Eye (tissue), 1 donor: Measurements from ENCODE around the gene CEP112.

Experiments
- DNase-seq: peaks from one replicate; pipeline ENCODE4 v3.0.0-alpha.2; 2015

The CEP112 gene

DNA sequence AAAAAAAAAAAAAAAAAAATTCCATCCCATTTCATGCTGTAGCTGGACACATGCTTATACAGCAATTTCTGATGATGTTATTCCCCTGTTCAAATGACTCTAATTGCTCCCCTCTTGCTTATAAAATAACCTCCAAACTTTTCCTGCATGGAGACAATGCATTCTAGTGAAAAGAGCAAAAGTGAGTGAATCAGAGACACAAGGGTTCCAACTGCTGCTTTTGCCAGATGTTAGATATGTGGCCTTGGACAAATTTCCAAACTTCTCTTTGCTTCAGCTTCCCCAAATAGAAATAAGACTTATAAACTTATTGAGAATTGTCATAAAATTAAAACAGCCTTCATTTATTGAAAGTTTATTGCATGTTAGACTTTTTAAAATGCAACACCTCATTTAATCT lies 565.5 kb downstream of the CEP112 start:
- DNase-seq, result no peak

DNA sequence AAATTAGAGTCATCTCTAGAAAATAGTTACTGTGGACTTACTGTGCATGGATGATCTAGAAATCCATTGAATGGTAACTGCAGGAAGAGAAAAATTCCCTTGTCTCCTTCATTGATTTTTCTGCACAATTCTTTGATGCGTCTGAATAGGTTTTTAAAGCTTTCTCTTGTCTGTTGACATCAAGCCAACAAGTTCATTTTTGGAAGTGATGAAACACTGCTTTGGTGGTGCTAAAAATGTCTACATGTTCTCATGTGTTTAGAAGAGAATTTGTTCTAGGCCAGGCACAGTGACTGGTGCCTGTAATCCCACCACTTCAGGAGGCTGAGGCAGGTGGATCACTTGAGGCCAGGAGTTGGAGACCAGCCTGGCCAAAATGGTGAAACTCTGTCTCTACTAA lies 573.4 kb downstream of the CEP112 start:
- no peak for DNase-seq

DNA sequence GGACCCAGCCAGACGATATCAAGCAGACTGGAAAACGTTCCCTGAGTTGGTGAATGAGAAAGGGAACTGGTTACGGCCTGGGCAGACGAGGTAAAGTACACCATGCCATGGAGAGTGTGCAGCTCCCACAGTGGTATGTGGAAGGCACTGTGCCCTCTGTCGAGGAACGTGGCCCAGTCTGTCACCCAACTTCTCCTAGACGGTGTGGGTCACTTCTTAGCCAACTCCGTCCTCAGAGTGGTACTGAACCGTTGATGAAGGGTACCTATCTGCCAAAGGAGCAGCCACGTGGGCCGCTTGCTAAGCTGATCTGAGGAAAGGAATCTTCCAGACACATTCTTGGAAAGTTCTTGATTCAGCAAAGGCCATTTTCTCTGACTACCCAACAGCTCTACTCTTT lies 574.4 kb downstream of the CEP112 start:
- DNase-seq, result no peak

DNA sequence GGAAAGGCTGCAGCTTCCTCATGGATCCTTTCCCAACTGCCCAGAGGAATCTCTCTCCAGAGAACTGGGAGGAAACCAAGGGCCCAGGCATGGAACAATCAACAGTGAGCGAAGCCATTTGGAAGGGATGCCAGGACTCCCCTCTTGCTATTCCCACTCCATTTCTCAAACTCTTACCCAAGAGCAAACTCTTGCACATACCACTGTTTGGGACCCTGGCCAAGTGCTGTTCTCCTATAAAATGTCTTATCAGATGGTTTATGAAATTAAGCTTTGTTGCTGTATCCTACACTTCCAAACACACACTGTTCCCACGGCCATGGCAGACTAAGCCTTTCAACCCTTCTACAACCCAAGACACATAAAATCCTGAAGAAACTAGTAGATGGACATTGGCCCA lies 582.2 kb downstream of the CEP112 start:
- no peak for DNase-seq

DNA sequence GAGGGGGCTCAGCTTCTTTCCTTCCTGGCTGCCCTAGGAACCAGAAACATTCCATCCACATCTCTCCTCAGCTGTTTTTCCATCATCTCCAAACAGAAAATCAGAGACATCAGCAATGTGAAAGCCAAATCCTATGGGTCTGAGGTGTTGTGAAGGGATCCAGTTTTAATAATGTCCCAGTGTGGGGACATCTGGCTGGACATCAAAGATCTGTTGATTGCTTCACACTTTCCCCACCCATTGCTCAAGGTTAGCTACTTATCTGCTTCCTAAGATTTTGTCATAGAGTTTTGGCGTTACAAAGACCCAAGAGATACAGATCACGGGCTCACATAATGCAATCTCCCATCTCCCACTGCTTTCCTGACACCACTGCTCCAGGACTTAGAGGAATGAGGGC lies 582.6 kb downstream of the CEP112 start:
- no peak for DNase-seq

DNA sequence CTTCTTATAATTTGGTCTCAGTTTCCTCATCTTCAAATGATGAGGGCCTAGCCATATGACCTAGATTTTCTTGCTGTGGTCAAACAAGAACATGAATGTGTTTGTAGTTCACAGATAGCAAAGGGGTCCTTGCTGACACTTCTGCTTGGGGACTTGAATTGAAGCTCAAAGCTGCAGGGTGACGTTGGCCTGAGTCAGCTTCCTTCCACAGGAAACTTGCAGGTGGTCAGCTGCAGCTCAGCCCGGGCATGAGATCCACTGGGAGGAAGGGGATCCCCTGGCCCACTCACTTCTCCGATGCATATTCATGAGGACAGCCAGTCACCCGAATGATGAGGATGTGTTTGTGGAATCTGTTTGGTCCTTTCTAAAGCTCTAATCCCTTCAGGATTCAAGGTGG lies 587.9 kb downstream of the CEP112 start:
- DNase-seq, result no peak

DNA sequence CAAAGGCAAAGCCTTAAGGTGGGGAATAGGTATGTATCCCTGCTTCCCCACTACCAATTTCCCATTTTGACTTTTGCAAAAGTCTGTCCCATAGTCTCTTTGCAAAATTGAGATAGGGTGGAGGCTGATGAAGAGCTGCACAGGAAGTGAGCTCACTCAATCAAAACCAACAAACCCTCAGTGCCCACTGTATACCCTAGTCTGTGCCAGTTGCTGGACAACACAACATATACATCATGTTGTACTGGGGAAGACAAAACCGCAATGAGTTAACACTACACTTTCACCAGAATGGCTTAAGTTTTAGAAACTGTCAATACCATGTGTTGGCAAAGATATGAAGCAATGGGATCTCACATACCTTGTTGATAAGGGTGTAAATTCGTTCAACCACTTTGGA lies 590.1 kb downstream of the CEP112 start:
- DNase-seq, result no peak

DNA sequence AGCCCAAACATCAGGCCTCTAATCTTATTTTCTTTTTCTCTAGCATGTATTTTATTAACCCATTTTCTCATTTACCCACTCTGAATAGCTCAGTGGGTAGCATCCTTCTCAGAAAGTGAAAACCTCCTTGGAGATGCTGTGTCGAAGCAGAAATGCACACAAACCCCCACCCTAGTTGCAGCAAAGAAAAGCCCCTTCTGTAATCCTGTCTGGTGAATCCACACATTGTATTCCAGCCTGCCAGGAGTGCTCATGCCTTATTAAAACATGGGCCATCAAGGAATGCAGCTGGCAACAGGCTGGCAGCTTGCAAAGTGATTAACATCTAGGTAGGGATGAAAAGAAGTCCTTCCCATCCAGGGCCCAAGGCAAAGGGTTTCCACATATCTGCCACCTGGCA lies 590.8 kb downstream of the CEP112 start:
- DNase-seq, result no peak

DNA sequence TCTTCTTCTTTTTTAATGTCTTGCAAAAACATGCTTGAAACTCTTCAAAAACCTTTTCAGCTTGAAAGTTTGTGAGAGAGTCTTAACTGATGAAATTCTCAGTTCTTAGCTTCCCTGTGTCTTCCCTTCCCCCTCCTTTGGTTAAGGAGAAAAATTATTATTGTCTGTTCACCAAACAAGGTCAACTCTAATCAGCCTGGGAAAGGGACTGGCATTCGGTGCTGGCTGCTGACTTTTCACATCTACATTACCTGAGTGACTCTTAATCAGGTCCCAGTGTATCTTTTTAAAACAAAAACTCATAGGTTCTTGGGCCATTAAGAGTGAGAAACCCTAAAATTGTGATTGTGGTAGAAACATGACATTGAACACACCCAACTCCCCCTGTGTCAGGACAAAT lies 591.4 kb downstream of the CEP112 start:
- DNase-seq, result no peak

DNA sequence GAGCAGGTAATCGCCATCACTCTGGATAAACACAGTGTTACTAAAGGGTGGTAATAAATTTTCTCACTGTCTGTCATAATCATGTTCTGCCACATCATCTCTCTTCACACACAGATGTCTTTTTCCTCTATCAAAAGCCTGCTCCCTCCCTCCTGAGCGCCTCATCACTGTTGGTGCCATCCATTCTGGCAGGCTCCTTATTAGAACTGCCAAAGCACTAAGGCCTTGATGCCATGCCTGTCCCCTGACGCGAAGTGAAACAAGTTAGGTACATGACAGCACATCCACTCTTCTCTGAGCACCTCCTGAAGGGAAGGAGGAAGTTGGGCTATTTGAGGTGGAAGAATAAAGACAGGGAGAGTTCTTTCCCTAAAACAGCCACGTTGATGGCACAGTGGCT lies 592.3 kb downstream of the CEP112 start:
- no peak for DNase-seq

DNA sequence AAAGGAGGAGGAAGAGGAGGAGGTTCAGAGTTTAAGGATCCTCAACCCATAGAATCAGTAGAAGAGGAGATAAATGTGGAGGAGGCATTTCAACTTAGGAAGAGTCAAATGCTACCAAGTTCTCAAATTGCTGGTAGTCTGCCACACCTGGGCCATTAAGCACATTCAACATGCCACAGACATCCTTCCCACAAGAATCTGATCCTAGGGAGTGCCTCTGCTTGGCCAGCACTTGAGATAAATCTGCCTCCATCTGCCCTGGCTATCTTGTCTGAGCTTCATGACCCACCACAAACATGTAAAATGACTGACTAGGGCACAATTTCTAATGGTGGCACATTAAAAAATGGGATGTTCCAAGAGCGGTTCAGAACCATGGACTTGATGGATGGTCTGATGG lies 593.2 kb downstream of the CEP112 start:
- no peak for DNase-seq

DNA sequence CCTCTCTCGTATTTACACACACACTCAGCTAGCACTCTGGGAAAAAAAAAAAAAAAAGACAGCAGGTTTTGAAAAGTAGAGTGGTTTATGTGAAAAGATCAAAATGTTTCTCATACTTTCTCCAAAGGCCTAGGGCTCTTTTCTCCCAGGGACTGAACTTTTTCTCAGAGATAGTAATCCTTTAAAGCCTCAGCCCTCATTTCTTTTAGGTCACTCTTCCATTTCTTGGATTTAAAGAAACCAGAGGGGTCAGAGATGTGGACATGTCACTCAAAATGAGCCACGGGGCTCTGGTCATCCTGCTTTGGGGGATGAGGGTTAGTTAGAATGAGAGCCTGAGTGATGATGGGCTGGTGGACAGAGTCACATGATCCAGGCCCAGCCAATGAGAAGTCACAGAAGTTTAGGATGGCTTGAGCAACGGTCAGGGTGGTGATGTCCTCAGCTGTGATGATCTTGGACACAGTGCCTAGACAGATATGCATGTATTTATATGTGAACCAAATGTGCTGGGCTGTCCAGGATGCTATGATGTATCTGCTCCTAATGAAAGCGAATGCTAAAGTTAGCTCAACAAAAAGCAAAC lies 596.8 kb downstream of the CEP112 start:
- DNase-seq, result no peak

DNA sequence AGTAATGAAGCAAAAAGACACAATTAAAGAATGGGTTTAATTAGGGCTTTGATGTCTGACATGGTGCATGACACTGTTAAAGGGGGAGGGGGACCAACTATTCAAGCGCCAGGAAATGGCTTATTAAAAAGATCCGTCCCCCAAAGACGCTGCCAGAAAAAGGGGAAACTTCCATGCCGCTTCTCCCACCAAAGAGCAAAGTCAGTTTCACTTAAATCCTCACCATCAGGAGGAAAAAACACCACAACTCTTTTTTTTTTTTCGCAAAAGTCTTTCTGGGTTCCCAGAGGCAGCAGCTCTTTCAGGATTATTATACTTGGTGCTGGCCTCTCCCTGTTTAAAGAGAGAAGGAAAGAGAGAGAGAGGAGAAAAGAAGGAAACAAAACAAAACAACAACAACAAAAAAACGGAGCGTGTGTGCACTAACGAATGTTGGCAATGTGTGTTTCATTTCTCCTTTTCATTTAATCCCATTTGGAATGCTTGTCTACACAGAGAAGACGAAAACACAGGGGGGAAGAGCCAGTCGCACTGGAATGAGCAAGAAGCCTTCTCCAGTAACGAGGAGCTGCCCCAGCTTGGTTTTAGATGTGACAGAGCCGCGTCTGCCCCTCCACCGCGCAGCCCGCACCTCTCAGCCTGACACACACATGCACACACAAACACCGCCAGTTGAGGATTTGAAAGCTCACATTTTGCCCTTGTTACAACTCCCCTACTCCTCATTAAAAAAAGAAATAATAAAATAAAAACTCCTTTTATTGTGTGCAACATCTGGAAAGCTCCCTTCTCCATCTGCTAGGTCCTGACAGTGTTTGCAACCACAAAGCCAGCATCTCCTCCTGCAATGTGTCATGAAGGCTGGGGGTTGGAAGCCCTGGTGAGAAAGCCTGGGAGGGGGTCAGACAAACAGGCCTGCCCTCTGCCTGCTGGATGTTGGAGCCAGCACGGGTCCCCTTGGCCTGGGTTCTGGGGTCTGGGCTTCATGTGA lies 597.8 kb downstream of the CEP112 start:
- DNase-seq, result peak; percentile 65

DNA sequence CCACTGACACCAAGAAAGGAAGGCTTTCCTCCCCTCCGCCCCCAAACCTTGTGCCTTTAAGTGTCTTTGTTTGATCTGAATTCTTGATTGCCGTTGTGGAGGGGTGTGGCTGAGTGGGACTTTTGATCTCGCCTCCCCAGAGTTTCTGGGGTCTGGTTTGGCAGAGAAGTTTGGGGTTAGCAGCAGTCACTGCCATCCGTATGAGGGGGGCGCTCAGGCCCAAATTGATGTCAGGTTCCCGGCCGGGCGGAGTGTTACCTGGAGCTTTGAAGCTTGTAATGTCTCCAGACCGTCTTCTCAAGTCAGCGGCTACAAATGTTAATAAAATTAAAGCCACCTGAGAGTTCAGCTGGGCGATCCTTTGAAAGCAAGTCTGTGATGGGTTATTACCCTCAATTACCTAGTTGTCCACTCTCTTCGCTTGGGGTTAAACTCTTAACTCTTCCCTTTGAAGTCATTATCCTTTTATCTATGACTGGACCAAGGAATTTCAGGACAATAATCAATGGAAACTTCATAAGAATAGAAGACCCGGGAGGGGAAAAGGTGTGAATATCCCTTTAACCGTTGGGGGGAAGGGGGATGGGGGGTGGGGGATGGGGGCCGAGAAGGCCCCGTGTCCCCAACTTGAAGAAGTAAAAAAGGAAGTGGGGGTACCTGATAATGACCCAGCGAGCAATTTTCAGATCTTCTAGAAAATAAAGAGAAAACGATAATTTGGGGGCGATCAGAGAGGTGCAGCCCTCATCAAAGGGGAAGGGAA lies 598.7 kb downstream of the CEP112 start:
- no peak for DNase-seq

DNA sequence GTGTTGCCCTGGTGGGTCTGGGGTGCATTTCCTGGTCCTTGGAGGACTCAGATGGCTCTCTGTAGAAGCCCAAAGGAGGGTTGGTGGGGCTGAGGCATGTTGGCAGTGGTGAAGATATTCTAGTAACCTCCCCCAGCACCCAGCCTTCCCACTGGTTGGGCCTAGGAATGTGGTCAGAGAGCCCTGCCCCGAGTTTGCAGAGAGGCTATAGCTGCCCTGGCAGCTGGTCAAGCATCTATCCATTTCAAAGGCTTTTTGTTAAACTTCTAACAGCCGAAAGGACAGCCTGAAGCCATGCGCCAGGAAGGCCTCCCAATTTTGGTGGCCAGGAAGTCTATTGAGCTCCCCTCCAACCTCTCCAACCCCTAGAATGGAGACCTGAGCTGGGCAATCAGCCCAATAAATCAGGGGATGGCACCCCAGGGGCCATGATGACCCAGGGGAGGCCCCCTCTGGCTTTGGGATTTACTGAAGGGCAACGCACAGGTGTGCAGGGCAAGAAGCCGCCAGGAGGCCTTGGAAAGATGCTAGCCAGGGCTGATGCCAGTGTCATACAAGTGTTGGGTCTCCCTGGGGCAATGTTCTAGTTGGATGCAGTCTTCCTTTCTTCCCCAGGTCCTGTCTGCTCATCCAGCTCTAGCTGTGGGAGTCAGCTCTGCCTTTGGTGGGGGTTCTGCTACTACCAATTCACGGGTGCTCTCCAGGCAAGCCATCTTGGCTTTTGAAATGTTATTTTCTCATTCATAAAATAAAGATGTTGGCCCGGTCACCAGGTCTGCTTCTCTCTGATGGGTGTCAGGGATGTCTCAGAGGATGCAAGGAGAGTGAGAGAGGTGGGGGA lies 599.6 kb downstream of the CEP112 start:
- no peak for DNase-seq

DNA sequence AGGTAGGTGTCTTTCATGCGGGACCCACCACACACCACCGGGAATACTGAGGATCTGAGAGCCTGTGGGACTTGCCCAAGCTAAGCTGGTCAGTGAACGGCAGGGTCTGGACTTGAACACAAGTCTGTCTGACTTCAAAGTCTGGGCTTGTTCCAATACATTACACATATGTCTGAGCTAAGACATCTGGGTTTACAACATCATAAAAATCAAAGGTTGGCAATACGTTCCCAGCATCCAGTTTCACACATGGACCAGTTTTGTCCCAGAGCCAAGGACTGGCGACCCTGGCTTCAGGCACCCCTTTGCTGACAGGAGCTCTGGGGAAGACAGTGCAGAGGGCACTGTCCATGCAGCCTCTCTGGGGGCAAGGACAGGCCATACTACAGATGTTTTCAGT lies 602.6 kb downstream of the CEP112 start:
- no peak for DNase-seq

DNA sequence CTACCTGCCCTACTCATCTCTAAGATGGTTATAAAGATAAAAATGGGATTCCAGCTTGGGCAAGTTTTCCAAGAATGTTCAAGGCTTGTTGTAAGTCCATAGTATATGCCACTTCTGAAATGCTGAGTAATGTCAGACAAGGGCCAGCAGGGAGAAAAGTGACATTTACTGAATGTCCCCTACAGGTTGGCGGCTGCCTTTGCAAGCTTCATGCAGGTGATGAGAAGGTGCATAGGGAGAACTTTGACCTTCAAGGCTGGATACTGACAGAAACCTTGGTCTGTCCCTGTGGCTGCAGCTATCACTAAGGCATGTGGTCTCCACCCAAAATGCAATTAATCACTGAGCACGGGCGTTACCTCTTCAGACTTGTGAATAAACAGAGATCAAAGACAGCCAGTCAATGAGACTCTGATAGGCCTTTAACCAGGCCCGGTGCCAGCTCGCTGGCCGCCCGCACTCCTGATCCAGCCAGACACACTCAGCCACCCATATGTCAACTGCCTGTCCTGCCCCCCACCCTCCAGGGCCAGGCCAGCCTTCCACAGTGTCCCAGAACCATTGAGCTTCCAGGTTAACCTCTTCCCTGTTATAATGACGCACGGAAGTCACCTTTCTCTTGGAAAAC lies 603.6 kb downstream of the CEP112 start:
- no peak for DNase-seq

DNA sequence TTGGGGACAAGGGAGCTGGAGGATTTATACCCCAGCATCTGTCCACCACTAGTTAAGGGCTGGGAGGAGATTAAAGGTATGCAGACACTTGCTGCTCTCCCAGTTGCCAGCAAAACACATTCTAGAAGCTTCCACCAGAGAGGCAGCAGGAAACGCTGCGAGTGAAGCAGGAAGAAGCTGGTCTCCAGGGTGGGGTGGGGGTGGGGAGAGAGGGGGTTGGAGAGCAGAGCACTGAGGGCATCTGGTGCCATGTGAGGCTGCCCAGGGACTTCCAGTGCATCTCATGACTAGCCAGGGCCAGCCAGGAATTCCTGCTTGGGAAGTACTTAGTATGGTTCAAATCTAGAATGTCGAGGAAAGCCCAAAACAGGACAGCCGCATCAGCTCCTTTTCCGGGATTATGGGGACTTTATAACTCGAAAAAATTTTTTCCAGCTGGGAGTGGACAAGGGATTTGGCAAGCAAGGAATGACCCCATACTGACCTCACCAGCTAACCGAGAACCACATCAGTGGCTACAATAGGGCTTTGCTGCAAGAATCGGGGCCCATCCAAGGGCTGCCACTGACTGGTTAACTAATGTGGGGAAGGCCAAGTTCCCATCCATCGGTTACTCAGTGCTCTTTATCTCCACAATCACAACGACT lies 604.3 kb downstream of the CEP112 start:
- DNase-seq, result no peak

DNA sequence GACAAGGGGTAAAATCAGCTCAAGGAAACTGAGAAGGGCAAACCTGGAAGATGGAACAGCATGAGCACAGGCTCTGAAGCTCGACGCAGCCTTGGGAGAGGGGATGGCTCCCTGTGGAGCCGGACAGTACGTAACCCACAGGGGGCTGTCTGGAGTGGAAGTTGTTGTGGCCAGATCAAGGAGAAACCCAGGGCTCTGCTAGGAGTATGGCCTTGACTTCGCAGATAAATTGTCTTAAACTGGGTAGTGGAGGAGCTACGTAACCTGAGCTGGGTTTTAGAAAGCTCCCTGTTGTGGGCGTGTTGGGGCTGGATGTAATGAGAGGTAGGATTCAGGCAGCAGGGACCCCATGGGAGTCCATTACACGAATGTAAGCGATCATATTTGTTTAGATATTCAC lies 605.0 kb downstream of the CEP112 start:
- DNase-seq, result no peak
